NCI-H2107 (cell line): ENCODE data around the gene B3GALT2.

ENCODE experiments used
- DNase-seq: peaks from one replicate; lab custom pipeline; 2025; lab: John Stamatoyannopoulos, UW

B3GALT2 gene

GRCh38 chr1:193181985-193182384 is 4.4 kb downstream of the B3GALT2 start:
- no peak for DNase-seq

- DNase-seq: no peak
Measured at GRCh38 chr1:193181536-193181935, 4.9 kb downstream of the B3GALT2 start.

- DNase-seq: no peak
Measured at GRCh38 chr1:193179094-193179493, 7.3 kb downstream of the B3GALT2 start.

- DNase-seq: no peak
Measured at GRCh38 chr1:193176788-193177187, 9.6 kb downstream of the B3GALT2 start.

GRCh38 chr1:193176113-193176512 is 10.3 kb downstream of the B3GALT2 start:
- DNase-seq: no peak

- DNase-seq: no peak
Measured at GRCh38 chr1:193157360-193157759, 29.1 kb downstream of the B3GALT2 start.

GRCh38 chr1:193156822-193157142 is 29.6 kb downstream of the B3GALT2 start:
- DNase-seq: no peak

- DNase-seq: no peak
Measured at GRCh38 chr1:193156117-193156821, 30.1 kb downstream of the B3GALT2 start.

- no peak for DNase-seq
Measured at GRCh38 chr1:193144999-193145398, 41.4 kb downstream of the B3GALT2 start.

- no peak for DNase-seq
Measured at GRCh38 chr1:193144361-193144938, 42.0 kb downstream of the B3GALT2 start.

GRCh38 chr1:193143285-193143684 is 43.1 kb downstream of the B3GALT2 start:
- no peak for DNase-seq

GRCh38 chr1:193142409-193142808 is 44.0 kb downstream of the B3GALT2 start:
- DNase-seq: no peak

GRCh38 chr1:193141804-193142203 is 44.6 kb downstream of the B3GALT2 start:
- DNase-seq: no peak

GRCh38 chr1:193140254-193140653 is 46.2 kb downstream of the B3GALT2 start:
- no peak for DNase-seq

- DNase-seq: no peak
Measured at GRCh38 chr1:193131266-193131860, 55.0 kb downstream of the B3GALT2 start.
